GM21576 (cell line): ENCODE results near the gene DCAF4.
A peak's percentile ranks its signal among the peaks of the same experiment; 100 is the strongest.

ENCODE experiments used
- ATAC-seq: cut with Tn5 transposase; IDR thresholded peaks from one replicate; pipeline ENCODE4 v1.9.1; 2021; ENCODE audit warnings: mild to moderate bottlenecking, moderate library complexity; ENCODE audit not compliant: unreplicated experiment

The DCAF4 gene, protein sequence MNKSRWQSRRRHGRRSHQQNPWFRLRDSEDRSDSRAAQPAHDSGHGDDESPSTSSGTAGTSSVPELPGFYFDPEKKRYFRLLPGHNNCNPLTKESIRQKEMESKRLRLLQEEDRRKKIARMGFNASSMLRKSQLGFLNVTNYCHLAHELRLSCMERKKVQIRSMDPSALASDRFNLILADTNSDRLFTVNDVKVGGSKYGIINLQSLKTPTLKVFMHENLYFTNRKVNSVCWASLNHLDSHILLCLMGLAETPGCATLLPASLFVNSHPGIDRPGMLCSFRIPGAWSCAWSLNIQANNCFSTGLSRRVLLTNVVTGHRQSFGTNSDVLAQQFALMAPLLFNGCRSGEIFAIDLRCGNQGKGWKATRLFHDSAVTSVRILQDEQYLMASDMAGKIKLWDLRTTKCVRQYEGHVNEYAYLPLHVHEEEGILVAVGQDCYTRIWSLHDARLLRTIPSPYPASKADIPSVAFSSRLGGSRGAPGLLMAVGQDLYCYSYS

DNA sequence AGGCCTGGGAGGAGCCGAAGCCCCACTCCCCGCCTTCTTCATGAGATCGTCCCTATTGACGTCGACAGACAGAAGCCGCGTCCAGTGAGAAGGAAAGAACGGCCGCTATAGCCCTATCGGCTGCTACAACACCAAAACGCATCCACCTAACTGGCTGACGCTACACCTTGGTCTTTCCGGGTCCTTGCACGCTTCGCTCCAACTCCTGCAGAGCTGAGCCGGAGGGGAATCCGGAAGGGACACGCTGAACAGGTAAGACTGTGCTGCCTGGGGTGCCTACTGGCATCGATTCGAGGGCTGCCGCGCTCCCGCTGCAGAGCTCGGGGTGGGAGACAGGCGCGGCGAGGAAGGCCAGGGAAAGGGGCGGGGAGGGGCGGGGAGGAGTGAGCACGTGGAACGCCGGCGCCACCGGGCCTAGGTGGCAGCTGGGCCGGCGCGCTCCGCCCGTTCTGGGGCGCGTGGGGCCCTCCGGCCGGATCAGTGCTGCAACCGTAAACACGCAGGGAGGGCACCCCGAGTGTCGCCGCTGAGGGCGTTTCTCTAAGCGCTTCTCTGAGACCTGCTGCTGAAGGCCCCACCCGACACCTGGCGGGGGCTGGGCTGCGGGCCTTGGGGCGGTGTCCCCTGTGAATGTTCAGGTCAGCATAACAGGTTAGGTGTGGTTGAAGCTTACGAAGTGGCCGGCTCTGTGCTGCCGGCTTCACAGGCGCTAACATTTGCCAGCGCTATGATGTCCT lies at the start of gene DCAF4:
DCAF4 (plus strand) TSS at position 173 of the 737 bp plus-strand sequence. CDS start 11,515 bp downstream, outside the sequence.
- ATAC-seq: peak; percentile 92

DNA sequence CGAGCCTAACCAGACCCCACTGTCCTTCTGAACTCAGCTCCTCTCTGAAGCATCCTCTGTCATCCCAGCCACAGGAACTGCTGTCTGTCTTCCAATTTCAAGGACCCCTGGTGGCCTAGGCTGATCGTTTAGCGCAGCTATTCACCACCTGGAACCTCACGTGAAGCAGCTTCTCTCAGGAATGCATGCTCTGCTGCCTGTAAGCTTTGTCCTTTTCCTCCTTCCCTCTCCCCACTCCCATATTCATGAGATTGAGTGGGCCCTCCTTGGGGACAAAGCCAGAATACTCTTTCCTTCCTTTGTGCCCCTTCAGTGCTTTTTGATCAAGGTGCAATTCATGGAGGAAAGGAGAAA lies 49.6 kb upstream of the DCAF4 start:
- ATAC-seq: no peak

DNA sequence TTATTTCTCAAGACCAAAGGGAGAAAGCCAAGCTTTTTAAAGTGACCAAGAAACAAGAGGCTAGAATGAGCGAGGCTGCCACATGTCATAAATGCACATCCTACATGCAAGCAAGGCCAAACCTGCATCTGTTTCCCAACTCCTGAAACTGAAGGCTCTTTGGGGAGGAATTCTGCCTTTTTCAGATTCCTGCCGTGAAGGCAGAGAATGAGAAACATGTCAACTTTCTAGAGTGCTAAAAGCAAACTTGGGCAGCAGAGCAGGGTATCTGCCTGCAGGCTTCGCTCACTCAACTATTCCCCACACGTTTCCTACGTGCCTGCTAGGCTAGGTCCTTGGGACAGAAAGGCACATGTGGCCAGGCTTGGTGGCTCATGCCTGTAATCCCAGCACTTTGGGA lies 47.5 kb upstream of the DCAF4 start:
- no peak for ATAC-seq

DNA sequence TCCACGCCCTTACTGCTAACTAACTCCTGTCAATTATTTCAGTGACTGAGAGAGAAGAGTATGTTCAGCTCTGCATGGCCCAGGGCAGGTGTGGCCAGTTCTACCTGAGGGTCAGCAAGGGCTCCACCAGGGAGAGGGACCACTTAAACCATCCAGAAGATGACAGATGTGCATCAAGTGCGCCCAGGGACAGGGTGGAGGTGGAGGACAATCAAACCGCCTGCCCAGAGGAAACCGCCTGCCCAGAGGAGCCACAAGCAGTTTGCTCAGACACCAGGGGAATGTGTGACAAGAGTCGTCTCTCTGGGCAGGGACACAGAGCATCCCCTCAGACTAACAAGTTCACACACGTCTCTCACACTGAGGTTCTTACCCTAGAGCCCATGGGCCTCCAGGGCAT lies 46.8 kb upstream of the DCAF4 start:
- no peak for ATAC-seq

DNA sequence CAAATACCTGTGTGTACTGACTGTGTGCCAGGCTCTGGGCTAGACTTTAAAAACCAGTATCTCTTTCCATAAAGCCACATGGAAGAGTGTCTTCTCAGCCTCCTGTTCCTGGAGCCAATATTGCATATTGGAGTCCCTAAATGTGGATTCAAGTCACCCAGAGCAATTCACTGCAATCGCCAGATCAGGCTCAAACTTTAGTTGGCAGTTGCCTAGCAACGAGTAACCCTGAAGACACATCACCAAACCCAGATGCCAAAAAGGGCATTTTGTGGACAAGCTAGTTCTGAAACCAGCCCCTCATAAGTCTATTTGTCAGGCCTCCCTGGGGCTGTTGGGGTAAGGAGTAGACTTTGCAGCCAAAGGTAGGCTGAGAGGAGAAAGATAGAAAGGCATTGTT lies 46.1 kb upstream of the DCAF4 start:
- ATAC-seq: no peak

DNA sequence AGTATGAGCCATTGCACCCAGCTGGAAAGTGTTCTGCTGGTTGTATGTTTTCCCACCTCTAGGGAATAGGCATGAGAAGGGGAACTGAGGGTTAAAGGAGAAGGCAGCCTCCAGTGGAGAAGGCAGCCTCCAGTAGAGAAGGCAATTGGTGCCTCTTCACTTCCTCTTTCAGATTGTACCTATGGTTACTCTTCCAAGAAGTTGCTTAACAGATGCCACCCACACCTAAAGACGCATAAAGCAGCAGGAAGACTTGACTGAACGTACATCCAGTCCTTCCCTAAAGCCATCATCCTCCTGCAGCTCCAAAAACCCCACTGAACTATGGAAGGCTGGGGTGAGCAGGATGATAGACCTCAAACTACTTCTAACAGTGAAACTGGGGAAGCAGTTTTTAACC lies 45.4 kb upstream of the DCAF4 start:
- no peak for ATAC-seq

DNA sequence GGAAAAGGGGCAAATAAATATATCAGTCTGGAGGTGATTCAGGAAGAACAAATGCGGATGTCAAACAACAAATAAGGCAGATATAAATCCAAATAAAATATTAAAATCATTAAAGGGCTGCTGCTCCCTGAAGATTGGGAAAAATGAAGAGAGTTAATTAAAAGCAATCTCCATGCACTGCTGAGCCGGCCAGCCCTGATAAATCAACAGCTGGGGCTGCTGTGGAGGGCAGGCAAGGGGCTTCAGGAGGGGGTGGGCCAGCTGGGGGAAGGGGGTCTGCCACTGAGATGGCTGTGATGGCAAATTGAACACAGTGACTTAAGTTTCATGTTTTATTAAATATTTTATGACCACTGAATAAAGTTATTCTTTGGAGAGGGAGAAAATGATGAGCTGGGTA lies 44.7 kb upstream of the DCAF4 start:
- no peak for ATAC-seq

DNA sequence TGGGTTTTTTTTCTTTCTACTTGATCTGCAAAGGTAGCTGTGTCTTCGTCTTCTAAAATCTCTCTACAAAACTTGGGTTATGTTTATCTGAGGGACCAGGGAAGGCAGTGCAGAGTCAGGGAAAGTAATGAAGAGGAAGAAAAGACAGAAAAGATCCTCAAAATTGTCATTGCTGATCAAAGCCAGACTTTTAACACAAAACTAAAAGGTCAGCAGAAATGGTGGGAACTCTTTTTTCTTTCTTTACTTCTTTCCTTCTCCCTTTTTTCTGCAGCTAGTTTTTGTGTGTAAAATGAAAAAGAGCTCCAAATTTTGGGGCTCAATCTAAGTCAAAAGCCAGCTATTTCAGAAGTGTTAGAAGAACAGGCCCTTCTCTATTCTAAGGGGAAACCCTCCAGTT lies 44.2 kb upstream of the DCAF4 start:
- no peak for ATAC-seq

DNA sequence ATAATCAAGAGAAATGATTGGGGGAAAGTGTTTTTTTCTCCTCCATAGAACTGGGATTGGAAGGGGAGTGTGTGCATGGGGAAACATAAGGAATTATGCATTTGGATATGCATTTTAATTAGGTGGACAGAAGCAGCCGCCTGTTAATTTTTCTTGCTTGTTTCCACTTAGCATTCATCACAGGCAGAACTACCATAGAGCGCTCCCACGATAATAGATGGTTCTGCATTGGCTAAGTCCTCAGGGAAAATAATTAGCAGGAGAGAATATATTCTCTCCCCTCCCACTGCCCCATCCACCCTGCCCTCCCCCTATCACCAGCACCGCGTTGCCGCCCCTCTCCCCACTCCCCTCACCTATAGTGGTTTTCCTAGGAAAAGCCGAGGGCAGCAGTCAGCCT lies 43.8 kb upstream of the DCAF4 start:
- no peak for ATAC-seq

DNA sequence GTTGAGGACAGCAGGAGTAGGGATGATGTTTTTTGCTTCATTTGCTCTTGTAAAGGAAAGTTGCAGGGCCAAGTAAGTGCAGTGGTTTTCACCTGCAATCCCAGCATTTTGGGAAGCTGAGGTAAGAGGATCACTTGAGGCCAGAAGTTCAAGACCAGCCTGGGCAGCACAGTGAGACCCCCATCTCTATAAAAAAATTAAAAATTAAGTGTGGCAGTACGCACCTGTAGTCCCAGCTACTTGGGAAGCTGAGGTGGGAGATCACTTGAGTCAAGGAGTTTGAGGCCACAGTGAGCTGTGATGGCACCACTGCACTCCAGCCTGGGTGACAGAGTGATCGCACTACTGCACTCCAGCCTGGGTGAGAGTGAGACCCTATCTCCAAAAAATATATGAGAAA lies 43.2 kb upstream of the DCAF4 start:
- ATAC-seq: no peak

DNA sequence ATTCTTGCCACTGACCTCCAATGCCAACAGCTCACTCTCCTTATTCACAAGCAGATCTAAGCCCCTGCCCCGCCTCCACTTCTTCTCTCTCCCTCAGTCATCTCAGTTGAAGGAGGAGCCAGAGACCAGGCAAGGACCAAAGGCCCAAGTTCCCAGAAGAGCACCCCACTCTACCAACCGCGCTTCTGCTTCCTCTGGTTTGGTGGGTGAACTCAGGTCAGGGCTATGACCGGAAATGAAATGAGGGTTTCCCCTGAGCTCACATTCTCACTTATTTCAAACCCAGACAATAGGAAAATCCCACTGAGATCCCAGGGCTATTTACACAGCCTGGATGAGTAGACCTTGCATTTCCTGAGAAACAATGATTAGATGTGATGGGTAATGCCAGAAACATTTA lies 42.3 kb upstream of the DCAF4 start:
- no peak for ATAC-seq

DNA sequence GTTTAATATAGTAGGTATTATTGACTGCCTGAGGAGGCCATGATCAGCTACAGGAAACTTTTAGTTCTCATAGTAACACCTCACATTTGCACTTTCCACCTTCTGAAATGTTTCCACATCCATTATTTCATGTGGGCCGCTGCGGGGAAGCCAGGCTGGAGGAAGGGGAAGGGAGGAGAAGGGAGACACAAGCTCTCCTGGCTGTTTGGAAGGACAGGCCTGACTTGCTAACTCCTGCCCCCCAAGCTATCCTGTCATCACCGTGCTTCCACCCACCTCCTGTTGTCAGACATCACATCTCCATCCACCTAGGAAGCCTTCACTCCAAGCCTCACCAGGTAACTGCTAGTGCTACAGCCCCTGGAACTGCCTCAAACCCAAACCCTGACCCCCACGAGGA lies 41.9 kb upstream of the DCAF4 start:
- no peak for ATAC-seq

DNA sequence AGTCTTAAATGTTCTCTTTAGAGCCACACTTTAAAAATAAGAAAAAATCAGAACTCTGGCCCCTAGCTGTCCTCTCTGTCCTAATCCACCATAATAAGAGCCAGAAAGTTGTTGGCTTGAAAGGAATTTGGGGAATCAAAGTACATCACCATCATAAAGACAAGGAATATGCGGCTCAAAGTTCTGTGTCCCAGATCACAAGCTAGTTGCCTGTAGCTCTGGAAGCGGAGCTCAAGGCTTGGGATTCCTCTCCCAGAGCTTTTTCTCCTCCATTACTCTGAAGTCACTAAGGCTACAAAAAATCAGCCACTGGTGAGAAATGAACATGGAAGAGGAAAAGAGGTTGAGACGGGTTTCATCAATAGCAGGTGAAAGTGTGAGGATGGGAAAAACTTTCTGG lies 38.8 kb upstream of the DCAF4 start:
- no peak for ATAC-seq

DNA sequence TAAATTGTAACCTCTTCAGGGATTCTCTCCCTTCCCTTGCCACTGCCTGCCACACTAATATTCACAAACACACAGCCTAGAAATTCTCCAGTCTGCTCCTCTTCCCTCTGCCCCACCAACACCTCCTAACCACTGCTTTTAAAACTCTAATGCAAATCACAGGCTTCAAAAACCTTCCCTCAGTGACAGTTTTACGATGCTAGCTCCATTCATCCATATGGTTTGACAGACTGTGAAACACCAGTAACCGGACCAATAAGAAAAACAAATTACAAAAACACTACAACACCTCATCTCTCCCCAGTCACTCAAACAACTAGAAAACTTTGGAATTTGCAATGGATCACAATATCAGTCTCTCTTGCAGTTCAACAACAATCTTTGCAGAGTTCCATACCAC lies 38.1 kb upstream of the DCAF4 start:
- no peak for ATAC-seq

DNA sequence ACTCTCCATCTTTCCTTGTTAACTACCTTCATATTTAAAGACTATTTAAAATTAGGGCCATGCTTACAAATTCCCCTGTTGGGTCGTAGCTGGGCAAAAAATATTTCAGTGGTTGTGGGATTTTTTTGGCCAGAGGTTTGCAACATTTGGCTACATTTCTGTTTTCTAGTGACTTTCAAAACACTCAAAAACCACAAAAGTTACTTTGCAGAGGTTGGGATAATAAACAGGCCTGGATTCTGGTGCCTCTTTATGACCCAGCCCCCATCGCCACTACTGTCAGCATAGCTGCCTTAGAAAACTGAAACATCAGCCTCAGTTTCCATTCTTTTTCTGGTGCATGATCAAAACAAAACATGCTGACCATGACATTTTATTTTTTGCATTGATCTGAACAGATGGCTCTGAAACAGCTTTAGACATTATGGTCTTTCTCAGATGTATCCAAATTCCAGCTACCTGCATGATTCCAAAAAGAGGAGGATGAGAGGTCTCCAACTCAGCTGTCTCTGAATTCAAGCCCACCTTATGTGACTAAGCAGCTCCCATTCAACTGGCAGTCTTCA lies 37.5 kb upstream of the DCAF4 start:
- ATAC-seq: no peak

DNA sequence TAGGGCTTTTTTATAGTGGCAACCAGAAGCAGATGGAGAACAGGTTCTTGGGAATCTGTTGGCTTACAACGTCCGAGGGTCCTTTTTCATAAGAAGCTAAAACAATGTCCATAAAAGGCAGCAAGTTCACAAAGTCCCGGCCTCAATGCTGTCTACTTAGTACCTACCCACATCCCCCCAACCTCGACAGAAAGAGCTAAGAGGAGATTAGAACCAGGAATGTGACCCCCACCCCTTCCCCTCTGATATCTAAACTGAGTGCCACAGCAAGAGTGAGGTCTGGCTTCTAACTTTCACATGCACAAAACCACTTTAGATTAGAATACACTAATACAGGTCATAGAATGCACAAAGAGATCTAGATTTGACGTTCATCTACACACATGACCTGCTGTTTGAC lies 36.9 kb upstream of the DCAF4 start:
- ATAC-seq: no peak

DNA sequence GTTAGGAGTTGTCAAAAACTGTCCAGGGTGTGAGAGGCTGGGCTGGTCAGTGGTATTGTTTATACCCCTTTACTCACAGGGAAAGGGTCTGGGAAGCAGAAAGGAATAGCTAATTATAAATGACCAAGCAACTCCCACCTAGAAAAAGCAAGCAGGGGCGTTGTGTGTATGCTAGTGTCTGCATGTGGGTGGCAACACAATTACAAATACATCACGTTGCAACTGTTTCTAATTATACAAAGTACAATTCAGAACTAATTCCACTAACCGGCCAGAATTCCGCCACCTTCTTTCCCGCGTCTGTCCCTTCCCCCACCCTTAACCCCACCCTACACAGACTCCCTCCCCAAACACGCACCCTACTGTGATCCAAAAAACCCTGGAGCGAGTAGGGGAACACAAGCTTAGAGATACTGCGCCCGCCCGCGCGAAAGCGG lies 34.6 kb upstream of the DCAF4 start:
- no peak for ATAC-seq

DNA sequence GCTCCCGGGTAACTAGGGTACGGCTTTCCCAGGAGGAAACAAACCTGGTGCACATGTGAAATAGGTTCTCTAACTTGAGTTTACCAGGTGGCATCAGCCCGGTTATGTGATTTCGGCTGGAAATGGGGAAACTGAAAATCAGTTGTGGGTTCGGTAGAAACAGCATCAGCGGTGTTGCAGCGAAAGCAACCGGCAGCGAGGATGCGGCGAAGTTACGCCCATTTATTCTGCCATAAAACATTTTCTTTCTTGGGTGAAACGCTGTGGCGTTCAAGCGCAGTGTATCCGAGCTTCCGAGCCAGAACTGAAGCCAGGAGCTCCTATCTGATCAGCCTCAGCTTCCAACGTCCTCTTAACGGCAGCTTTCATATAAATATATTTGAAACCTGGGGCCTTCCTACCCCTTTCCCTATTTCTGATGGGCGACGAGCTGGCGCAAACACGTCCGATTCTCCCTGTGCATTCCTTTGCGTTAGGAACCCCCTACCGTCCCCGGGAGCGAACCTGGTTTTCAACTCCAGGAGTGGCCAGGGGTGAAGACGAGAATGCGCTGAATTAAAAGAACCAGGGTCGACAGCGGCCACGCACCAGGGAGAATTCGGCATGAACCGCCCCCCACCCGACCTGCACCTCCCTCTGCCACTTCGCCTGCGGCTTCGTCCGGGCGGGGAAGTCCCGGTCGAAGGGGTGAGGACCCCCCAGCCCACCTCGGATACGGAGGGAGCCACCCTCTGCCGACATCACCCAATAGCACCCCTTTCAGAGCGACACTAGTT lies 34.0 kb upstream of the DCAF4 start:
- no peak for ATAC-seq

DNA sequence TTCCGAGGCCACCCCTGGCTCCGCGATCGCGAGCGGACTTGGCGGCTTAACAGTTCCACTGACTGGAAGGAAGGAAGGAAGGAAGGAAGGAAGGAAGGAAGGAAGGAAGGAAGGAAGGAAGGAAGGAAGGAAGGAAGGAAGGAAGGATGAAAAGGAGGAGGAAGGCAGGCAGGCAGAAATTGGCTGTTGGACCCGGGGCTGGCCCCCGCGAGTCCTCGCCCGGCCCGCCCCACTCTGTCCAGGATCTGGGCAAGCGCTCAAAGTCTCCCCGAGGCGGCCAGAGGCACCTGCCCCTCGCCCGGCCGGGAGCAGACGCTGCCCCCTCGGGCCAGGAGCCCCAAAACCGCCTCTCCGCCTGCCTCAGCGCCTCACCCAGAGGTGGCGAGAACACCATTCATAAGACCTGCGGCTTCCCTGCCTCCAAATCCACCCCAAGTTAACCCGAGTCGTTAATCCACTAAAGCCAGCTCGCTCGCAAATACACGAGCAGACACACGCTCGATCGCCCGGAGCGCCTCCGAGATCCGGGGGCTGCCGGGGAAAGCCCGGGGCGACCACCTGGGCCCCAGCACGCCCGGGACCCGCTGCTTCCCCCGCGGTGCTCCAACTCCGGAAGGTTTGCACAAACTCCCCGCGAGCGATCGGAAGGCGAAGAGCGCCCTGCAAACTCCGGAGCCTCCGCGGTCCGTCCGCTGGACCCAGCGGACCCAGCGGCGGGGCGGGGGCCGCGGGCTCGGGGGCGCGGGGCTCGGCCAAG lies 33.2 kb upstream of the DCAF4 start:
- peak; percentile 13 for ATAC-seq

DNA sequence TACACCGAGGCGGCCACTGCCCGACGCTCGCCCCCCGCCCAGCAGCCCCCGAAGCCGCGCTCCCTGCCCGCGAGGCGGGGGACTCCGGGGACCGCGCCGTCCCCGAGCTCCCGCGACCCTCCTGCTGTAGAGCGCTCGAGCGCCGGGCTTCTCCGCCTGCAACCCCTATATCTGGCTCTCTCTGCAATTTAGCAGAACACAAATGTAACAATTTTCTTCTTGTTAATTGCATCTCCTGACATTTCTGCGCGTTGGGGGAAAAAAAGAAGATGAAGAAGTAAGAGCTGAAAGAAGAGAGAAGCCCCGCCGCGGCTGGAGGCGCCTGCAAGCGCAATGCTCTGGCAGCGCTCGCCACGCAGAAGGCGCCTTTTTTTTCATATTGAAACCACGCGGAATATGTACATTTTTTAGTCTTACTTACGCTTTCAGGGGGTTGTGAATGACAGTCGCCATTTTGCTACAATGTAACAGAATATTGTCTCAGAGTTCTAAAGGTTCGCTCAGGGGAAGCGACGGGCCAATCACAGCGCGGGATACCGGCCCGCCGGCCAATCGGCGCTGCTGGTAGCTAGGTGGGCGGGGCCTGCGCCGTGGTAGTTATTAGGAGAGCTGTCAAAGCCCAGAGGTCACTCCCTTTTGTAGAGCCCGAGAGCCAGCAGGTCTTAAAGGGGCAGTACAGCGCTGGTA lies 32.5 kb upstream of the DCAF4 start, which contains the start of gene DPF3:
DPF3 (minus strand) TSS at position 466 of the 687 bp plus-strand sequence; CDS start at position 453, 13 bp downstream.
- peak; percentile 98 for ATAC-seq
